HG03139 (cell line): ENCODE data around the gene MPLKIP.
"Not testable (repeated sequence)": the region's sequence is repeated elsewhere in the genome, so short reads cannot be mapped to it uniquely, and the experiment has no call there.

ENCODE experiments used
- ATAC-seq: cut with Tn5 transposase; IDR thresholded peaks from one replicate; pipeline ENCODE4 v1.9.1; 2021; ENCODE audit not compliant: unreplicated experiment

MPLKIP gene

DNA sequence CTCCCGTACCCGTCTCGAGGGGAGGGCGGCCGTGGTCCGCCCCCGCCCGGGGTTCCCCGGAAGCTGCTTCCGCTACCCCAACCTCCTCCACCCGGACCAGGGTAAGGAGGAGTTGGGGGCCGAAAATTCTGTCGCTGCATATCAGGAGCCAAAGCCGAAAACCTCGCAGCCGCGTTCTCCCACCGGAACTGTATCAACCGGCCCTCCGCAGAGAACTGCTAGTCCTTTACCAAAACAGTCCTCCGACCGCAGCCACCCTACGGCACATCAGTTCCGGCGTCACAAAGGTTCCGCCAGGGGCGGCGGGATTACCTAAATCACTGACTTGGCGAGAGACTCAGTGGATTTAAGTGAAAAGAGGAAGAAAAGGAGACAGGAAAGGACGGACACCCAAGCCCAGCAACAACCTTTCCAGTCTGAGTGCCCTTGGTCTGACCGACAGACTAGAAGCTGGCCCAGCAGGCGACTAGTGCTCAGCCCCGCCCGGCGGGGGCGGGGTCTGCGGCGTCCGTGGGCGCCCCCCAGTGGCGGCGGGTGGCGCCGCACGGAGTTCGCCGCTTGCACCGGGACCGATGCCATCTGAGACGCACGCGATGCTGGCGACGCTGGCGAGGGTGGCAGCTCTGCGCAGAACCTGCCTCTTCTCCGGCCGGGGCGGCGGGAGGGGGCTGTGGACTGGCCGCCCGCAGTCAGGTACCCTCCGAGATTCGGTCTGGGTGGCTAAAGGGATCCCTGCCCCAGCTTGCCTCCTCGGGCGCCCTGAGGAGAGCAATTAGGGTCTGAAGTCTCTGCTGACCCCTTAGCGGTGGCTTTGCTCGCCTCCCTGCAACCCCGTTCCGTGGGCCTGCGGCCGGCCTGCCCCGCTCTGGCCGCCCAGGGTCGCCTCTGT is at the start of gene MPLKIP, which contains the start of gene SUGCT:
MPLKIP (minus strand) TSS at position 195 of the 889 bp plus-strand sequence; CDS start at position 140, 55 bp downstream.
SUGCT (plus strand) TSS at position 578 of the 889 bp plus-strand sequence.
- ATAC-seq = peak; percentile 79

- ATAC-seq = no peak
Observed at GRCh38 chr7:40182452-40182851, 48.0 kb upstream of the MPLKIP start.

- ATAC-seq = no peak
Observed at GRCh38 chr7:40177071-40177470, 42.6 kb upstream of the MPLKIP start.

DNA sequence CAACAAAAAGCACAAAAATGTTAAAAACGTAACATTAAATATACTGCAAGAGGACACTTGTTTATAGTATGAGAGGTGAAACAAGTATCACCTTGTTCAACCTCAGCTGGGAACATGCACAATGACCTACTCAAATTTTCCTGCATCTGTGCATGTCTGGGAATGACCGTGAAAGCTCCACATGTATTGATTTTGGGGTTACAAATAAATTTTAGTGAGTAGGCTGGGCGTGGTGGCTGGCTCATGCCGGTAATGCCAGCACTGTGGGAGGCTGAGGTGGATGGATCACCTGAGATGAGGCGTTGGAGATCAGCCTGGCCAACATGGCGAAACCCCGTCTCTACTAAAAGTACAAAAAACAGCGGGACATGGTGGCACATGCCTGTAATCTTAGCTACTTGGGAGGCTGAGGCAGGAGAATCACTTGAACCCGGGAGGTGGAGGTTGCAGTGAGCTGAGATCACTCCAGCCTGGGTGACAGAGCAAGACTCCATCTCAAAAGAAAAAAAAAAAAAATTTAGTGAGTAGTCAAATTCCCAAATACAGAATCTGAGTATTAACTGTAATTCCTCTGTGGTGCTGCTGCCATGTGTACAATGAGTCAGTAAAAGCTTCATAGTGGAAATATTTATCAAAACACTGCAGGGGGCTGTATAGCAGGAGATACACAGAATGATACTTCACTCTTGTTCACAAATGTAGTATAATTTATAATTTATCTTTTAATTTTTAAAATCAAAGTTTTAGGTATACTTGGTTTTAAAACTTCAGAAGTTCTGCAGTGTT is 41.5 kb upstream of the MPLKIP start:
- ATAC-seq = no peak

DNA sequence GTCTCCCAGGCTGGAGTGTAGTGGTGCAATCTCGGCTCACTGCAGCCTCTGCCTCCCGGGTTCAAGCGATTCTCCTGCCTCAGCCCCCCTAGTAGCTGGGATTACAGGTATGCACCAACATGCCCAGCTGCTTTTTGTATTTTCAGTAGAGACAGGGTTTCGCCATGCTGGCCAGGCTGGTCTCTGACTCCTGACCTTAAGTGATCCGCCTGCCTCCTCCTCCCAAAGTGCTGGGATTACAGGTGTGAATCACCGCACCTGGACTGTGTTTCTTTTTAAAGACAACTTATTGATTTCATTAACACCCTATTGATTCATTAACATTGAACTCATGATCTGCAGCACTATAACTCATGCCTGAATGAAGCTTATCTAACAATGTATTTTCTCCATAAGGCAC is 40.8 kb upstream of the MPLKIP start:
- not testable (repeated sequence) for ATAC-seq

DNA sequence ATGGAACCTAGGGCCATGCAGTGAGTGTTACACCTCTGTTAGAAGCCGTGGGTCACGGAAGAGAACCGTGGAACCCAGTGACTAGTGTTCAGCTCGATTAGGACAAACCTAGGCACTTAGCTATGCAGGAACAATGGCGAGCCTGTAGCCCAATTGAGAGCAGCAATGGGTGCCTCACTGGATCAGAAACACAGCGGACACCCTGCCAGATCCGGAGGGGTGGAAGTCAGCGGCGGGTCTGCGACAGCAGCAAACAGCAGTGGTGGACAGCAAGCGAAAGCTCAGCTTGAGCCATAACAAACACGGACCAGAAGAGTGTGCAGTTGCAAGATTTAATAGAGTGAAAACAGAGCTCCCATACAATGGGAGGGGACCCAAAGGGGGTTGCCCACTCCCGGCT is 38.7 kb upstream of the MPLKIP start:
- ATAC-seq = not testable (repeated sequence)

DNA sequence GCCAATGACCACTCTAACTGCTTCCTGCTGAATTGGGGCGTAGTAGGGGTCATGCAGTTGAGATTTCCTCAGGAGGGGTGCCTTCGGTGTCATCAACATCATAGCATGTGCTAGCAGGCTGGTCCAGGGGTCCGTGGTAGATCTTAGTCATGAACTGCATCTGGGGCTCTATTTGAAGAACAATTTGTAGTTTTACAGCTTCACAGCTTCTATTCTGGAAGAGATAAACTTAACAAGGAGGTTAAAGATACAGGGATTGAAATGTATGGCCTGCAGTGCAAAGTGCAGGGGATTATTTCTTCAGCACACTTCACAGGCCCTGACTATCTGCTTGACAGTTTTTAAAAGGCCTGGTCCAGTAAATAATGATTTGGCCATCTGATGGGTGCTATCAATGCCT is 33.8 kb upstream of the MPLKIP start:
- ATAC-seq = not testable (repeated sequence)

- no peak for ATAC-seq
Observed at GRCh38 chr7:40167291-40167690, 32.9 kb upstream of the MPLKIP start.

DNA sequence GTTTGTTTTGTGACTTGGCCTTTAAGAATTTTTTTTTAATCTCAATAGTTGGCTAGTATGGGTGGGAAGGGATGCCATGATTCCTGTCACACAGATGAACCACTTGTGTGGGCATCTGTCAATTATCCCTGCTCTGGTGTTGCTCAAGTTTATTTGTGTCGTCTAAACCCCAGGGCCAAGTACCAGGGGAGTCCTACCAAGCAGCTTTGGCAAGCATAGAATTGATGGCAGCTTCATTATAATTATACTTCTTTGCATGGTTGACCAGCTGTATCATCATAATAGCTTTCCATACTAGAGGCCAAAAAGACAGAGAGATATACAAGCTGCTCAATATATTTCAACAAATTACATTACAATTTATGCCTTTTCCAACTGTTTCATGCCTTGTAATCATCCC is 30.8 kb upstream of the MPLKIP start:
- ATAC-seq = no peak

DNA sequence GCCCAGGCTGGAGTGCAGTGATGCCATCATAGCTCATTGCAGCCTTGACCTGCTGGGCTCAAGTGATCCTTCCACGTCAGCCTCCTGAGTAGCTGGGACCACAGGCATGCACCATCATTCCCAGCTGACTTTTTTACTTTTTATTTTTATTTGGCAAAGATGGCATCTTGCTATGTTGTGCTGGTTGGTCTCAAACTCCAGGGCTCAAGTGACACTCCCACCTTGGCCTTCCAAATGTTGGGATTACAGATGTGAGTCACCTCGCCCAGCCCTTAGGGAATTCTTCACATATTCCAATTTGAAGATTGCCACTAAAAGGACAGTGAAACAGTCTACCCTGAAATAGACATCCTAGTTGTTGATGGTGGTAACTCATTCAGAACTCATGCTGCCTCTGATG is 28.1 kb upstream of the MPLKIP start:
- ATAC-seq = no peak

DNA sequence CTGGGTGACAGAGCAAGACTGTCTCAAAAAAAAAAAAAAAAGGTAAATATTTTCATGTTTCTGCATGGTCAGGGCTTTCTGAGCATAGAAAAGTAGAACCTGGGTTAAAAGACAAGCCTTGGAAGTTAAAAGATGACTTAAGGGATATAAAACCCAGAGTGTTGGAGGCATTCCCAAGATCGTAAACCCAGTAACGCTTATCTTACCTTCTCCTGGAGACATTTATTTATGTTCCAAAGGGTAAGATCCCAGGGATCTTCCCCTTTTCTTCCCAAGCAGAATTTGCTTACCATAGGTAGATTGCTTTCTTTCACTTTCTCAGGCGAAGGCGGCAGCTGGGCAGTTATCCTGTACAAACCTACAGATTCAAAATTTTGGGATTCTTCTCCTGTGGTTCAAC is 22.6 kb upstream of the MPLKIP start:
- ATAC-seq = no peak

DNA sequence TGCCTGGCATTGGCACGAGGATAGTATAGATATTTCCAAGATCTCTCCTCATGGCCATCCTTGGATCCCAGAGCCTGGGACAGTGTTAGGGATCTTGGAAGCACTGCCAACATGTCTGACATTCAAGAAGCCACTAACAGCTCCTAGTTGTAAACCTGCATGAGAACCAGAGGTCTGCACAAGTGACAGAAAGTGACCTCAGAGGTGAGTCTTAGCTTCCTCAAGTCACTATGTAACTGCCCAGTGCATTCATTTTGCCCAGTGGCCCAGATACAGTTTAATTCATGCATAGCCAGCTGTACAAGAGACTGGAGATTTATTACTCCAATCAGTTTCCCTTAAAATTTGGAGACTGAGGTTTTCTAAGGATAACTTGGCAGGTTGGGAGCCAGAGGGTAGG is 17.1 kb upstream of the MPLKIP start:
- ATAC-seq = no peak

GRCh38 chr7:40148671-40149070 is 14.2 kb upstream of the MPLKIP start:
- ATAC-seq = no peak

DNA sequence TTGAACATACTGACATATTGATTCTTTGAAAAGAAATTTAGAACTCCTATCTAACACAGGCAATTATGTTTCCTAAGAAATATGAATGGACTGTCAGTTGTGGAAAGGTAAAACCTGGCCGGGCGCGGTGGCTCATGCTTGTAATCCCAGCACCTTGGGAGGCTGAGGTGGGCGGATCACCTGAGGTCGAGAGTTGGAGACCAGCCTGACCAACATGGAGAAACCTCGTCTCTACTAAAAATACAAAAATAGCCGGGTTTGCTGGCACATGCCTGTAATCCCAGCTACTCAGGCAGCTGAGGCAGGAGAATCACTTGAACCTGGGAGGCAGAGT is 13.8 kb upstream of the MPLKIP start:
- not testable (repeated sequence) for ATAC-seq

- no peak for ATAC-seq
Observed at GRCh38 chr7:40147371-40148246, 13.2 kb upstream of the MPLKIP start.

DNA sequence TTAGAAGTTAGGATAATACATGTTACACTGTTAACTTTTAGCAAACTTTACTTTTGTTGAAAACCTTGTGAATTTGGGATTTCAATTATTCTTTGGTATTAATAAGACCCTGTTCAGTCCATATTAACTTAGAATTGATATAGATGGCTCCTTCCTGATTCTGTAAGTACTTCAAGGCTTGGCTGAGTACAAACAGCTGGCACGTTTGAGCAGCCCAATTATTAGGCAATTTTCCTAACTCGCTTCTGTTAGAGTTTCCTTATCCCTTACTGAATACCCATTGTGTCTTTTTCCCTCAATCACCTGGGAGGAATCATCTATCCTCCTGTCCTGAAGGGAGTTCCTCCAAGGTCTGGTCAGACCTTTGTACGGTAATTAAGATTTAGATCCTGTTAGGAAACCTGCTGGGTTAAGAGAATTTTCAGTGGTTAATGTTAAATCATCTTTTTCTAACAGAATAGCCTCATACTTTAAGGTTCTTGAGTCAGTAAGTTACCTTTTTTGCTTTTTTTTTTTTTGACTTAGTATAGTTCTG is 11.2 kb upstream of the MPLKIP start:
- ATAC-seq = not testable (repeated sequence)

DNA sequence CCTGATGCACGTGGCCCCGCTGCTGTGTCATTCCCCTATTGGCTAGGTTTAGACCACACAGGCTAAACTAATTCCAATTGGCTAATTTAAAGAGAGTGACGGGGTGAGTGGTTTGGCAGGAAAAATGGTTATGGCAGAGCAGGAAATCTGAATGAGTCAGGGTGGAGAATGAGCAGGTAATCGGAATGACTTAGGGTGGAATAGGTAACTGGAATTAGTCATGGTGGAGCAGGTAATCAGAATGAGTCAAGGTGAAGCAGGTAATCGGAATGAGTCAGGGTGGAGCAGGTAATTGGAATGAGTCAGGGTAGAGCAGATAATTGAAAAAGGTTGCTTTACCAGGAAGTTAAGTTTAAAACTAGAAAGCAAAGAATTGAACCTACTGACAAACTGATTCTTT is 7.5 kb upstream of the MPLKIP start:
- ATAC-seq = not testable (repeated sequence)

- not testable (repeated sequence) for ATAC-seq
Observed at GRCh38 chr7:40139891-40140290, 5.5 kb upstream of the MPLKIP start.

DNA sequence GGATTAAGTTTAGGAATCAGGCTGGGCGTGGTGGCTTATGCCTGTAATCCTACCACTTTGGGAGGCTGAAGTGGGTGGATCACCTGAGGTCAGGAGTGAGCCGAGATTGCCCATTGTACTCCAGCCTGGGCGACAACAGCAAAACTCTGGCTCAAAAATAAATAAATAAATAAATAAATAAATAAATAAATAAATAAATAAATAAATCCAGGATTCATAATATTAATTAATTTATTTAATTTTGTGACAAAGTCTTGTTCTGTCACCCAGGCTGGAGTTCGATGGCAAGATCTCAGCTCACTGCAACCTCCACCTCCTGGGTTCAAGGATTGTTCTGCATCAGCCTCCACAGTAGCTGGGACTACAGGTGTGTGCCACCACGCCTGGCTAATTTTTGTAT is 4.6 kb upstream of the MPLKIP start:
- no peak for ATAC-seq

- ATAC-seq = no peak
Observed at GRCh38 chr7:40137563-40137962, 3.1 kb upstream of the MPLKIP start.

DNA sequence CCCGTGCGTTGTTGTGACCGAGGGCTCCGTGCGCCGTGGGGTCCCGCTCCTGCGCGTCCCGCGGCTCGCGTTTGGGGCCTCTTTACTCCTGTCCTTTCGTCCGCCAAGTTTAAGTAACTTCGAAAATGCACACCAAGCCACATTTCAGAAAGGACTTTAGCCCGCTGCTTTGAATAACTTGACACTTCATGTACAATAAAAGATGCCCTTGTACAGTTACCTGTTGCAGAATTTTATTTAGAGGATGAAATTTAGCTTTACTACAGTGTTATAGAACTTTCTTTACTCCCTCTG is 842 bp upstream of the MPLKIP start:
- ATAC-seq = no peak
